GM19372 (cell line): ENCODE measurements around the gene SYNE1.
"Not testable (repeated sequence)": the region's sequence is repeated elsewhere in the genome, so short reads cannot be mapped to it uniquely, and the experiment has no call there.

Source experiments
- ATAC-seq: cut with Tn5 transposase; IDR thresholded peaks from one replicate; pipeline ENCODE4 v1.9.1; 2021; ENCODE audit warnings: mild to moderate bottlenecking, low read depth, moderate library complexity; ENCODE audit not compliant: unreplicated experiment

Gene SYNE1, protein sequence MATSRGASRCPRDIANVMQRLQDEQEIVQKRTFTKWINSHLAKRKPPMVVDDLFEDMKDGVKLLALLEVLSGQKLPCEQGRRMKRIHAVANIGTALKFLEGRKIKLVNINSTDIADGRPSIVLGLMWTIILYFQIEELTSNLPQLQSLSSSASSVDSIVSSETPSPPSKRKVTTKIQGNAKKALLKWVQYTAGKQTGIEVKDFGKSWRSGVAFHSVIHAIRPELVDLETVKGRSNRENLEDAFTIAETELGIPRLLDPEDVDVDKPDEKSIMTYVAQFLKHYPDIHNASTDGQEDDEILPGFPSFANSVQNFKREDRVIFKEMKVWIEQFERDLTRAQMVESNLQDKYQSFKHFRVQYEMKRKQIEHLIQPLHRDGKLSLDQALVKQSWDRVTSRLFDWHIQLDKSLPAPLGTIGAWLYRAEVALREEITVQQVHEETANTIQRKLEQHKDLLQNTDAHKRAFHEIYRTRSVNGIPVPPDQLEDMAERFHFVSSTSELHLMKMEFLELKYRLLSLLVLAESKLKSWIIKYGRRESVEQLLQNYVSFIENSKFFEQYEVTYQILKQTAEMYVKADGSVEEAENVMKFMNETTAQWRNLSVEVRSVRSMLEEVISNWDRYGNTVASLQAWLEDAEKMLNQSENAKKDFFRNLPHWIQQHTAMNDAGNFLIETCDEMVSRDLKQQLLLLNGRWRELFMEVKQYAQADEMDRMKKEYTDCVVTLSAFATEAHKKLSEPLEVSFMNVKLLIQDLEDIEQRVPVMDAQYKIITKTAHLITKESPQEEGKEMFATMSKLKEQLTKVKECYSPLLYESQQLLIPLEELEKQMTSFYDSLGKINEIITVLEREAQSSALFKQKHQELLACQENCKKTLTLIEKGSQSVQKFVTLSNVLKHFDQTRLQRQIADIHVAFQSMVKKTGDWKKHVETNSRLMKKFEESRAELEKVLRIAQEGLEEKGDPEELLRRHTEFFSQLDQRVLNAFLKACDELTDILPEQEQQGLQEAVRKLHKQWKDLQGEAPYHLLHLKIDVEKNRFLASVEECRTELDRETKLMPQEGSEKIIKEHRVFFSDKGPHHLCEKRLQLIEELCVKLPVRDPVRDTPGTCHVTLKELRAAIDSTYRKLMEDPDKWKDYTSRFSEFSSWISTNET (N-terminal part only)

DNA sequence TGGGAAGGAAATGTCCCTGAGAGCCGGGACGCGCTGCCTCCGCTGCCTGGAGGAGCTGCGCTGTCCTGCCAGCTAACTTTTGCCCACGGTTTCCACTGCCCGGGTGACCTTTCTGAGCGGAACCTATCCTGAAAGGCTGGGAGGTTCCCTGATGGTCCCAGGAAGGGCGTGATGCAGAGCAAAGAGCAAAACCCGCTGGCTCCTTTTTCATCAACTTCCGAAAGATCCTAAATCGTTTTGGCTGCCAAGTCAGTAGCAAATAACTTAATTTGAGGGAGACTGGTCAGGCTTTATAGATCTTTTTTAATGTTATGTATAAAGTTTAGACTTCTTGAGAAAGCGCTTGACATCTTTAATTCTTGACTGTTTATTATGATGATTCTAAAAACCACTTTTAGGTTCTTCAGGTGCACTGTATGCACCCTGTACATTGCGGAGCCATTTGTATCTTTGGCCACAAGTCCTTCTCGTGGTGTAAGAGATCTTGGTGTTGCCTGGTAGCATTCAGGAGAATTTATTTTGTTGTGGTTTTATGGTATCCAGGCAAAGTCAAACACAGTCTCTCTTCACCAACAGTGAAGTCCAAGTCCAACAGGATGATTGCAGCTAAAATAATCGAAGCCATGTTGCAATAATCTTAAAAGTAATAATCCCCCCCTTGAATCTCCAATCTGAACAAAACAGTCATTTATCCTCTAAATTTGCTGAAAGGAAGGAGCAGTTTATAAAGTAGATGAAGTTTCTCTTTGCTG, at the start of gene SYNE1:
TSS of gene SYNE1 (minus strand) at position 67 of the 752 bp plus-strand sequence. CDS start 9,031 bp downstream, outside the sequence.
- no peak for ATAC-seq

DNA sequence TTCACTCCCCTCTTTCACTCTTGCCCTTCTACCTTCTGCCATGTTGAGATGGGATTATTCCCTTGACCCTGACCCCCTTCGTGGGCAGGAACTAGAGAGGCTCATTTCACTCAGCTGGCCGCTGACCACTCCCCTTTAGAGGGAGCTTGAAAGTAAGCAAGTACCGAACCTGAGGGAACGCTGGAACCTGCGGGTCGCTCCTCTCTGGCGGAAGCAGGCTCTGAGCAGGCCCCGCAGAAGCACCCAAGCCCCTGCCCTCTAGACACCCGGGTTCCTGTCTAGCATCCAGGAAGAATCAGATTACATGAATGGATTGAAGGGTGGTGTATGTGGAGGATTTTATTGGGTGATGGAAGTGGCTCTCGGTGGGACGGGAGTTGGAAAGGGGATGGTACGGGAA, 48.7 kb upstream of the SYNE1 start:
- ATAC-seq, result no peak

DNA sequence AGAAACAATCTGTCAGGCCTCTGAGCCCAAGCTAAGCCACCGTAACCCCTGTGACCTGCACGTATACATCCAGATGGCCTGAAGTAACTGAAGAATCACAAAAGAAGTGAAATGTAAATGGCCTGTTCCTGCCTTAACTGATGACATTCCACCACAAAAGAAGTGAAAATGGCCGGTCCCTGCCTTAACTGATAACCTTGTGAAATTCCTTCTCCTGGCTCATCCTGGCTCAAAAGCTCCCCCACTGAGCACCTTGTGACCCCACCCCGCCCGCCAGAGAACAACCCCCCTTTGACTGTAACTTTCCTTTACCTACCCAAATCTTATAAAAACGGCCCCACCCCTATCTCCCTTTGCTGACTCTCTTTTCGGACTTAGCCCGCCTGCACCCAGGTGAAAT, 45.8 kb upstream of the SYNE1 start:
- ATAC-seq, result not testable (repeated sequence)

DNA sequence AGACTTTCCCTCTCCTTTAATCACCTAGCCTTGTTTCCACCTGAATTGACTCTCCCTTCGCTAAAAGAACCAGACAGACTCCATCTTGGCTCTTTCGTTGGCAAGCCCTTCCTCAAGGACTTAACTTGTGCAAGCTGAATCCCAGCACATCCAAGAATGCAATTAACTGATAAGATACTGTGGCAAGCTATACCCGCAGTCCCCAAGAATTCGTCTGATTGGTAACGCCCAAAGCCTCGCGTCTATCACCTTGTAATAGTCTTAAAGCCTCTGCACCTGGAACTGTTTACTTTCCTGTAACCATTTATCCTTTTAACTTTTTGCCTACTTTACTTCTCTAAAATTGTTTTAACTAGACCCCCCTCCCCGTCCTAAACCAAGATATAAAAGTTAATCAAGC, 45.0 kb upstream of the SYNE1 start:
- ATAC-seq, result no peak

DNA sequence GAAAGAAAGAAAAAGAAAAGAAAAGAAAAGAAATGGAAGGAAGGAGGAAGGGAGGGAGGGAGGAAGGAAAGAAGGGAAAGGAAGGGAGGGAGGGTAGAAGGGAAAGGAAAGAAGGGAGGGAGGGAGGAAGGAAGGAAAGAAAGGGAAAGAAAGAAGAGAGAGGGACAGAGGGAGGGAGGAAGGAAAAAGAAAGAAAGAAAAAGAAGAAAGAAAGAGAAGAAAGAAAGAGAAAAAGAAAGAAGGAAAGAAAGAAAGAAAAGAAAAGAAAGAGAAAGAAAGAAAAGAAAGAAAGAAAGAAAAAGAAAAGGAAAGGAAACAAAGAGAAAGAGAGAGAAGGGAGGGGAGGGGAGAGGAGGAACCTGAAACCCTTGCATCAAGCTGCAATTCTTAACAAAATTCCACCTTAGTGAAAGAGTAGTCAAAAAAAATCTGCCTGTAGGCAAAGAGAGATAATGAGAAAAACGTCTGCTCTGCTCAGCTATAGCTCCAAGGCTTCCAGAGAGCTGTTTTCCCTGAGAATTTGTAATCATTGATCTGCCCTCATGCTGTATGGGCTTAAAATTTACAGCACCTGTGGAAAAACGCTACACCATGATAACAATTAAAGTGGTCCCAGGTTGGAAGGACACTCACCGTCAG, 43.8 kb upstream of the SYNE1 start:
- no peak for ATAC-seq

DNA sequence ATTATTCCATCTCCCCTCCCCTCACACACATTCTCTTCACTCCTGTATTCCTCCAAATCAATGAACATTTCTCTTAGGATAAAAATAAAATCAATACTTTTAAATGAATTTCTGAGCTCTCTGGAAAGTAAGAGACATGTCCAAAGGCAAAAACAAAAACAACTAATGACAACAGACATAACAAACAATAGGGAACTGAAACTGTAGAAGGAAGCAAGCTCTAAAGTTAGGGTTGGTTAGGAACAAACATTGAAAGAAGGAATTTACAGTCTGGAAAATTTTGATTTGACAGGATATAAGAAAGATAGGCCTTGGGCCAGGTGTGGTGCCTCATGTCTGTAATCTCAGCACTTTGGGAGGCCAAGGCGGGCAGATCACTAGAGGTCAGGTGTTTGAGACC, 43.0 kb upstream of the SYNE1 start:
- ATAC-seq, result no peak

DNA sequence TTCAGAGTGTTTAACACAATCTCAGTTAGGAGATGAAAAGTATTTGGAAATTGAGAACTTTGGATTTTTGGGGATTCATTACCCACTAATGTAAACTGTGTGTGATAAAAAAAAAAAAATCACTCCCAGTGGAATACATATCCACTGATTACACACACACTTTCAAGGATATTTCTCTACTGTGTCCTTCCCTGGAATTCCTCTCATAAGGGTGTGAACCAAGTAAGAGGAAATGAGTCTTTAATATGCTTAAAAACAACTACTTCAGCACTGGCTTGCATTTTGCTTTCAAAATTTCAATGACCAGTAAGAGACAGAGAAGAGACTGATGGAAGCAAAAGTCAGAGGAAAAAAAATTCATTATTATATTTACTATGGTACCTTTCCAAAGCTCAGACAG, 36.1 kb upstream of the SYNE1 start:
- ATAC-seq, result no peak

DNA sequence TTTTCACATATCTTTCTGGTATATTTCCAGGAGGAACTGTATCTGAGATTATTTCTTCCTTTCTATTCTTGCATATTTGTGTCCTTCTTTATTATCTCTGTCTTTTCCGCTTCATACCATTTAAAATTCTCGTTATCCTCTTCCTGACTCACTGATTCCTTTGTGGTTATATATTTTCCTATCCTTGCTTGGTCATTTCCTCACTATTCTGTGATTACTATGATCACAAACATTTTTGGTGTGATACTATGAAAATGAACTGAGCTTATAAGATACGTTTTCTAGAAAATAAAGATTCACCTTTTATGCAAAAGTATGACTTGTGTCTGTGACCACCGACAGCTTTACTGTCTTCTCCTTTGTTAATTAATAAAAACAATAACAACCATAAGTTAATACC, 34.0 kb upstream of the SYNE1 start:
- ATAC-seq, result no peak

DNA sequence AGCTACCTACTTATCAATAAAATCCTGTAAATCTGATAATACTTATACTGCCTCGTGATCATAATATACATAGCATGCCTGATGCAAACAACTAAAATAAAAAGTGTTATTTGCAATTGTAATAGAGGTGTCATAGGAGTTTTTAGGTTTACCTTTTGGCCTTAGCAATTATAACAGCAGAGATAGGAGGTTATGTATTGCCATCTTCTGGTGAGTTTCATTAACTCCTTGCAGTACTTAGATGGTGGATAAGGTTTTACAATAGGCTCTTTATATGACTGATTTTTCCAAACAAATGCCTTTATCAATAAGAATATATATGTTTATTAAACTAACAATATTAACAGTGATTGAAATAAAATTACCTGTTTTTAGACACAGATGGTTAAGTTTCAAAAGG, 32.7 kb upstream of the SYNE1 start:
- peak; percentile 61 for ATAC-seq

DNA sequence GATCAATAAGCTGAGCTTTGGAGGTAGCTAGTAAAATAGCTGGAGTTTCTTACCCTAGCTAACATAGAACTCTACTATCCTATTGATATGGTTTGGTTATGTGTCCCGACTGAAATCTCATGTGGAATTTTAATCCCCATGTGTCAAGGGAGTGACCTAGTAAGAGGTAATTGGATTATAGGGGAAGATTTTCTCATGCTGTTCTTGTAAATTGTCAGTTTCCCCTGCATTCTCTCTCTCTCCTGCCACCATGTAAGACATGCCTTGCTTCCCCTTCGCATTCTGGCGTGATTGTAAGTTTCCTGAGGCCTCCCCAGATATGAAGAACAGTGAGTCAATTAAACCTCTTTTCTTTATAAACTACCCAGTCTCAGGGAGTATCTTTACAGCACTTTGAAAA, 24.6 kb upstream of the SYNE1 start:
- no peak for ATAC-seq

DNA sequence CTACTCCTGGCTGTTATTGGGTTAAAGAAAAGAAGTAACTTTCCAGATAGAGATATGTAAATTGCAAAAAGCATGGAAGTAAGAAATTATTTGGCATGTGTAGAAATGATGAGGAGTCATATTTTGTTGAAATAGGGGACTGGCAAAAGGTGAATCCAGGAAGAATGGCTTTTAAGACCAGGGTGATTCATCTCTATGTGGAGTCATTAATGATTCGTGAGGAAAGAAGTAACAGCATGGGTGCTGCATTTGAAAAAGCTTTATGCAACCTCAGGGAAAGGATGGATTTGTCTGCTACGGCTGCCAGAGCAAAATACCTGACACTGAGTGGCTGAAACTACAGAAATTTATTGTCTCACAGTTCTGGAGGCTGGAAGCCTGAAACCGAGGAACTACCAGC, 14.8 kb upstream of the SYNE1 start:
- no peak for ATAC-seq

DNA sequence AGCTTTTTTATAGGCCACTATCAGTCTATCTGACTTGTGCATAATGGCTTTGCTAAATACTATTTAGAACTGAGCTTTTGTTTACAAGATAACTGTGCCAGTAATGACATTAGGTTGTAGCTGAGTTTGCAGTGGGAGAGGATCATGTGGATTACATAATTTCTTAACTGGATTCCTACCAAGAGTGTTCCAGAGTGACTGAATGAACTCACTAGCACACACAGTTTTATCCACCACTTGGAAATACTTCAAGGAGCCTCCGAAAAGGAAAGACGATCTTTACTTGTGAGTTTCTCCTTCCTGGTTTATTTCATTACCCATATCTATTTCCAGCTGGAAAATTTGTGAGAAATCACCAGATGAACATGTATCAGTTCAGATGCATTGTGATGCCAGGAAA, 10.9 kb upstream of the SYNE1 start:
- no peak for ATAC-seq

DNA sequence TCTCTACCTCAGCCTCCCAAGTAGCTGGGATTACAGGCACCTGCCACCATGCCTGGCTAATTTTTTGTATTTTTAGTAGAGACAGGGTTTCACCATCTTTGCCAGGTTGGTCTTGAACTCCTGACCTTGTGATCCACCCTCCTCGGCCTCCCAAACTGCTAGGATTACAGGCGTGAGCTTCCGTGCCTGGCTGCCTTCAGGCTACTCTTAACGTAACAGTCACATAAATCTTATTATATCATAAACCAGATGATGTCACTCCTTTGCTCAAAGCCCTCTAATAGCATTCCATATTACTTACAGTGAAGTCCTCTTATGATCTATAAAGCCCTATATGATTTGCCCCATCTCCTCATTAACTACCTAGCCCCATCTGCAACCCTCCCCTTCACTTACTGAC, 9.6 kb upstream of the SYNE1 start:
- not testable (repeated sequence) for ATAC-seq

DNA sequence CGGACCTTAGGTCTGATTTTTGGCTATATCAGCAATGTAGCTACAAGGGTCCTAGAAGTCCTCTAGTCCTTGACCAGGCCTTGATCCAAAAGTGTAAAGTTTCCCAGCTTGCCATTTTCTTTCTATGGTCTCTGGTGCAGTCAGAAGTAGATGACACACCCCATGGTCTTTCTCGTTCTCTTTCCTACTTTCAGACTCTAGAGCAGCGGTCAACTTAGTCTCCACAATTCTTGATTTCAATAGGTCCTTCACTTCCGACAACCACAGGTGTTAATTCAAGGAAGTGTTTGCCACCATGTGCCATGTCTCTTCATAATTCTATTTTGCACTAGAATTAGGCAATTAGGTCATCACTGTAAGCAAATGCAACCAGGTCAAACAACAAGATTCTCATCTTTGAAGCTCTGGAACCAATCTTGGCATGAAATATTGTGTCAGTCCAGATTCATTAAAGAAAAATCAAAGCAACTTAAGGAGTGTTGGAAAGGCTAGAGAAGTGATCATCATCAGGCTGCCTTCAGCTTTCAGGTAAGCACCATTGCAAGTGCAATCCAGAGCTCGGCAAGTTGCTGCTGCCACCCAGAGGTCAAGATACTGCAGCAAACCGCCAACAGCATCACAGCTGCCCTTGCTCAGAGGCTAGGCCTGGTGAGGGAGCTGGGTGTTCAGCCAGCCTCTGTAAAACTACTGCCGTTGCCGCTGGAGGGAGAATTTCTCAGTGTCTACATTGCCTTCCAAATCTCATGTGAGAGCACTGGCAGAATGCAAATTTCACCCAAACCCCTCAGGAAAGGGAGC, 5.6 kb upstream of the SYNE1 start:
- peak; percentile 85 for ATAC-seq

DNA sequence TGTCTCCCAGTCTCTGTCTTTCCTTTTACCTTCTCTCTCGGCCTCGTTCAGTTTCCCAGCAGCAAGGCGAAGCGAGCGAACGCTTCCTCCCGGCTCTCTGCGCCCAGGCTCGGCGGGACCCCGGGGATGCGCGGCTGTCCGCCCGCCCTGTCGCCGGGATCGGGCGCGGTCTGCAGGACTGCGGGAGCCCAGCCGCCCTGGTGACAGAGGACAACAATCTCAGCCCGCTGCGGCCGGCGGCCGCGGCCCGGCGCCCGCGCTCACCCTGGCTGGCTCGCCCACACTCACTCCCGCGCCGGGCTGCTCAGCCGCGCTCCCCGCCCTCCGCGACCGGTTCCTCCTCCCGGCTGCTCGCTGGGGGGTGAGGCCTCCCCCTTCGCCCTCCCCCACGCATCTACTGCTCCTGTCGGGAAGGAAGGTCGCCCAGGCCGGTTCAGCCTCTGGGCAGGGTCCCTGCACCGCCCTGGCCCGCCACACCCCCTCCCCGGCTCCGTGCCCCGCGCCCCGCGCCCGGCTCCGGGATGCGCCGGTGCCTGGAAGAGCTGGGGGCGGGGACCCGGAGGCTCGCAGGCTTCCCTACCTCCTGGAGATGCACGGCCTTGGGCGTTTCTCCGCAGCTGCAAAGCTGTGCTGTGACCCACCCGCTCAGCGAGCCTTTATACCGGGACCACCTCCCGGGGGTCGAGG, 410 bp downstream of the SYNE1 start:
- peak; percentile 62 for ATAC-seq

DNA sequence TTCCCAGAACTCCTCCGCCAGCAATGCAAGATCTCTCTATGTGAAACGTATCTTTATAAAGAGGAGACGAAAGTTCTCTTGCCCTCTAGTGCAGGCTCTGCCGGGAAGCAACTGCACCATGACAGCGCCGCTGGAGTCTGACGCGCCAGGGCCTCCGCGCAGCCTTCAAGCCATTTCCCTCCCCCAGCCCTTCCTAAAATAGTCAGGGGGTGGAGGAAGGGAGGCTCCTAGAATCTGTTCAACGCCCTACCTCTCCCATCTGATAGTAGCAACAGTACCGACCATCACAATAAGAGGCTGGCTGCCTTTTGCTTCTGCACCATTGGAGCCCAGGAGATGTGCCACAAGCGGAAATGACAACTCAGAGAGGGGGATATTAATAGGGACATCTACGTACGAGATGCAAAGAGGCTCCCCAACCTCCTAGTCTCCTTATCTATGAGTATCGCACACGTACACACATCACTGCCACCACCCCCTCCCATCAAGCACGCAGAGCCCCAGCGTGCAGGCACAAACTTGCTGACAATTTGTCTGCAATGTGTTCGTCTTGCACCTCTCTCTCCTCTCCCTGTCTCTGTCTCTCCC, 1.0 kb downstream of the SYNE1 start:
- ATAC-seq, result peak; percentile 27

DNA sequence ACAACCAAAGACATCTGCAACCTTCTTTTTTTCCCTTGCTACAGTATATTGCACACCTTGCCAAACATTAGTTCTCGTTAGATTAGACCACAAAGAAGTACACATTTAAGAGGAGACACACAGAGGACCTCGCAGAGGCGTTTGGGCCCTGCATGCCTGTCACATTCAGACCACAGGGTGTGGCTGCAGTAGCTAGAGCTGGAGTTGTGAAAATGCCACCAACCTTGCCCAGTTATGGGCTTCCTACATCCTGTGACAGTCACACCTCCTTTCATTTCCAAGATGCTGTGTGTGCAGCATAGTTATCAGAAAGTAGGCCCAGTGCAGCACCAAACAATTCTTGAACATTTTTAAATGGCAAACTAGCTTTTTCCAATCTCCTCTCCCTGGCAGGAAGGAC, 2.4 kb downstream of the SYNE1 start:
- ATAC-seq, result no peak

DNA sequence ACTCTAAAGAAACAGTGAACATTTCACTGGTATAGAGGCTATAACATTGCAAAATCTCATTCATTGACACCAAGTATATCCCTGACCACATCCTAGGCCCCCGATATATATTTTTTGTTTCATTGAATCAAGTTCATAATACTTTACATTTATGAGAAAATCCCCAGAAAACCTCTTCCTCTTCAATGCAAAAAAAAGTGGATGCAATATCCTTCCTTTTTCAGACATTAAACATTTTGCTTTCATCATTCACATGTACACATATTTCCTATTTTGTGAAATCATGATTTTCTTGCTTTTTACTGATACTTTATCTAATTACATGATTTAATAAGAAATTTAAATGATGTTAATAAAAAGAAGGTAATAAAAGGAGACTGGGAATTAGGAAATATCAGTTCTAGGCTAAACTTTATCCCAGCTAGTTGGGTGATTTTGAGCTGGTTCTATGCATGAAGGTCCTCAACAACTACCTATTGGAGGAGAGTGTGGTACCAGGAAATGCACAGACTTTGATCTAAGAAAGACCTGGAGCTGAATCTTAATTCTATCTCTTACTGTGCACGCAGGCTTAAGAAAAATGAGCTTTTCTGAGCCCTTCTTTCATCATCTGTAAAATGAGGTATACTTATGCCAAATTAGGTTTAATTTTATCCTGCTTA, 4.9 kb downstream of the SYNE1 start:
- no peak for ATAC-seq
